ENCODE data around the gene GPATCH4.

The GPATCH4 gene

GRCh38 chr1:156572663-156573018, 28.6 kb downstream of the GPATCH4 start:
- no peak for DNase-seq

- peak; percentile 93 for DNase-seq
Observed at GRCh38 chr1:156571919-156572662, 29.2 kb downstream of the GPATCH4 start, which contains the start of gene IQGAP3. Gene IQGAP3, minus strand, starts transcription at chr1:156572565. Its CDS starts 36 bp downstream, at chr1:156572529.

- peak; percentile 69 for DNase-seq
Observed at GRCh38 chr1:156571261-156571852, 29.9 kb downstream of the GPATCH4 start.

GRCh38 chr1:156566436-156566835, 34.8 kb downstream of the GPATCH4 start:
- no peak for DNase-seq

GRCh38 chr1:156565519-156565918, 35.8 kb downstream of the GPATCH4 start:
- no peak for DNase-seq

GRCh38 chr1:156560585-156561163, 40.6 kb downstream of the GPATCH4 start:
- DNase-seq: no peak

- no peak for DNase-seq
Observed at GRCh38 chr1:156559797-156560385, 41.4 kb downstream of the GPATCH4 start.

GRCh38 chr1:156559086-156559796, 42.0 kb downstream of the GPATCH4 start:
- no peak for DNase-seq

GRCh38 chr1:156556354-156556753, 44.9 kb downstream of the GPATCH4 start:
- DNase-seq: no peak

- no peak for DNase-seq
Observed at GRCh38 chr1:156555715-156556114, 45.6 kb downstream of the GPATCH4 start.

GRCh38 chr1:156554971-156555370, 46.3 kb downstream of the GPATCH4 start:
- no peak for DNase-seq

- DNase-seq: no peak
Observed at GRCh38 chr1:156553860-156554485, 47.3 kb downstream of the GPATCH4 start.

GRCh38 chr1:156552937-156553336, 48.3 kb downstream of the GPATCH4 start:
- peak; percentile 82 for DNase-seq

GRCh38 chr1:156552518-156552917, 48.8 kb downstream of the GPATCH4 start:
- DNase-seq: no peak

- DNase-seq: peak; percentile 48
Observed at GRCh38 chr1:156551869-156552268, 49.4 kb downstream of the GPATCH4 start.

- DNase-seq: no peak
Observed at GRCh38 chr1:156551066-156551643, 50.1 kb downstream of the GPATCH4 start.

- DNase-seq: no peak
Observed at GRCh38 chr1:156550346-156550745, 50.9 kb downstream of the GPATCH4 start.

- no peak for DNase-seq
Observed at GRCh38 chr1:156549831-156550230, 51.4 kb downstream of the GPATCH4 start.

- no peak for DNase-seq
Observed at GRCh38 chr1:156549390-156549789, 51.9 kb downstream of the GPATCH4 start.

- DNase-seq: no peak
Observed at GRCh38 chr1:156547982-156548381, 53.3 kb downstream of the GPATCH4 start.

- no peak for DNase-seq
Observed at GRCh38 chr1:156547434-156547833, 53.8 kb downstream of the GPATCH4 start.

- DNase-seq: no peak
Observed at GRCh38 chr1:156546267-156546666, 55.0 kb downstream of the GPATCH4 start.

Measured in suppressor macrophage treated with lipopolysaccharide for 4 hours (primary cell).